ENCODE data around the gene SBF1.

The SBF1 gene

DNA sequence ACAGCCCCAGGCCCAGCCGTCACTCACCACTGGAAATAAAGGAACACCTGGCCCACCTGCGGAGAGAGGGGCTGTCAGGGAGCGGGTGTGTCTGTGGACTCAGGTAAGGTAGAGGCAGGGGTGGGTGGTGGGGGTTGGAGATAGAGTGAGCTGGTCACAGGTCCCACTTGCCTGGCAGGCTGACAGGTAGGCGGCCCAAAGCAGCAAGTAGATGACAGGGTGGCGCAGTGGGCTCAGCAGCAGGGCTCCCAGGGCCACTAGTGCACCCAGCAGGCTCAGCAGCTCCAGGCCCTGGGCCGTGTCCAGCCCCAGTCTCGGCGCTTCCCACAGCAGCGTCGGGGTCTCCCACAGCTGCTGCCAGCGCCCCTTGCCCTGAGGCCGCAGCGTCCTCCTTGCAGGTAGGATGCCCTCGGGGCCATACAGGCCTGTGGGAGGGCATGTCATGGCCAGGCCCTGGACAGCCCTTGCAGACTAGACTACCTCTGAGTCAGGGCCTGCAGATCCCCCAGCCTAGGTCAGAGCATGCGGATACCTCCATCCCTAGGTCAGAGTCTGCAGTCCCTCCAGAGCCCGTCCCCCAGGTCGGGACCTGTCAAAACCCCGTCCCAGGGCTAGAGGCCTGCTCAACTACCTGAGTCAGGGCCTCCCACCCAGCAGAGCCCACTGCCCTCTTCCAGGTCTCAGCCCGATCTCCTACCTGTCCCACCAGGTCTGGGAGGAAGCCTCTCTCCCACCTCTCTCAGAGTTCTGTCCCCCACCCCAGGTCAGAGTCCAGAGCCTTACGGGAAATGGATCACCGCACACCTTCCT lies 32.0 kb upstream of the SBF1 start:
- H3K27ac ChIP-seq, result peak overlapping the region in 20 of 21 experiments; percentile 73 to 95 (median 88)
- peak overlapping the region; percentile 56 to 98 (median 87) for H3K4me3 ChIP-seq

DNA sequence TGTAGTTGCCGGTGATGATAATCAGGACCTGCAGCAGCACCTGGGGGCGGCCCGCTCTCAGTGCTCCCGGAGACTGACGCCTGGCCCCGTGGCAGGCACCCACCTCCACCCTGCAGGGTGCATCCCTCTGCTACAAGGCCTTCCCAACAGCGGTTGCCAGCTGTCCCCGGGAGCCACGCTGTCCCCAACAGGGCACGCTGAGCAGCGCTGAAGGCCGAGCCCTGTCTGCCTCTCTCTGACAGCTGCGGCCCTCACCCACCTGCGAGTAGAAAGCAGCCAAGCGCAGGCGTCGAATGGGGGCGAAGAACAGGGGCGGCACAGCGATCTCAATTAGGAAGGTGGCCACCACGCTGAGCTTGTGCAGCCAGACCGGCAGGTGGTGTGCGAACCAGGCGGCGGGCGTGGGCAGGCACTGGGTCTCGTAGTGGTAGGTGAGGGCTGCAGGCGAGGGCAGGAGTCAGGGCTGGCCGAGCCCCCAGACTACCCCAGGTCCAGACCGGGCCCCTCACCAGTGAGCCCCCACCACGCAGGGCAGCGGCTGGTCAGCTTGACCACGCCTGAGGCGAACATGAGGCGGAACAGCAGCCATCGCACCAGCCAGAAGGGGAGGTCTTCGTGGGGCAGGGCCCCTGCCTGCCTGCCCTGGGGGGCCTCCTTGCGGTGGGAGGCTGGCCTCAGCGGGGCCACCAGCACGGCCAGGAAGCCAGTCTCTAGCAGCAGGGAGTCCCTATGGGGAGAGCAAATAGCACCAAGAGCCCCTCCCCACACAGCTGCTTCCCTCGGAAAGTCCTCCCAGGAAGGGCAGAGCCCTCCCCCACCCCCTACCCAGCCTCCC lies 31.2 kb upstream of the SBF1 start:
- H3K4me3 ChIP-seq, result peak overlapping the region in 6 of 7 experiments; percentile 77 to 98 (median 87)

DNA sequence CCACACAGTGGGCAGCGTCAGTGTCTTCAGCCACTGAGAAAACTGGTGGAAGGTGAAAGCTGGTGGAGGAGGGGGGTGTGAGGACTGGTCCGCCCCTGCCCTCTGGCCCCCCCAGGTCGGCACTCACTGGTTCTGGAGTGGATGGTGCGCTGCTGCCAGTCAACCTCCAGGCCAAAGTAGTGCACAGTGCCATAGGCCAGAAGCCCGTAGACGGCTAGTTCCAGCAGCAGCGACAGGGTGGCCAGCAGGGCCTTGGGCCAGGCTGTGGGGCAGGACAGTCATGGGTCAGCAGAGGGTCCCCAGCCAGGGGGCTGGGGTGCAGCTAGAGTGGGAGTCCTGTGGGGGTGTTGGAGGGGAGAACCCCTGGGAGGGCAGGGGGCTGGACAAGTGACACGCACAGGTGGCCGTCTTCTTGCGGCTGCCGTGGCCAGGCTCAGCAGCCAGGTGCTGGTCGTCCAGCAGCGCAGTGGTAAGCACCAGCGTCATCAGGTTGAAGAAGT lies 30.5 kb upstream of the SBF1 start:
- Histone ChIP-seq H3K4me3 (no peak overlapping the region), H3K27ac (peak overlapping the region in 1 of 21 experiments; percentile 34)

More for the DNA sequence above, 31.2 kb upstream of the SBF1 start:
- H3K27ac ChIP-seq, result peak overlapping the region in 13 of 21 experiments; percentile 38 to 95 (median 90)

DNA sequence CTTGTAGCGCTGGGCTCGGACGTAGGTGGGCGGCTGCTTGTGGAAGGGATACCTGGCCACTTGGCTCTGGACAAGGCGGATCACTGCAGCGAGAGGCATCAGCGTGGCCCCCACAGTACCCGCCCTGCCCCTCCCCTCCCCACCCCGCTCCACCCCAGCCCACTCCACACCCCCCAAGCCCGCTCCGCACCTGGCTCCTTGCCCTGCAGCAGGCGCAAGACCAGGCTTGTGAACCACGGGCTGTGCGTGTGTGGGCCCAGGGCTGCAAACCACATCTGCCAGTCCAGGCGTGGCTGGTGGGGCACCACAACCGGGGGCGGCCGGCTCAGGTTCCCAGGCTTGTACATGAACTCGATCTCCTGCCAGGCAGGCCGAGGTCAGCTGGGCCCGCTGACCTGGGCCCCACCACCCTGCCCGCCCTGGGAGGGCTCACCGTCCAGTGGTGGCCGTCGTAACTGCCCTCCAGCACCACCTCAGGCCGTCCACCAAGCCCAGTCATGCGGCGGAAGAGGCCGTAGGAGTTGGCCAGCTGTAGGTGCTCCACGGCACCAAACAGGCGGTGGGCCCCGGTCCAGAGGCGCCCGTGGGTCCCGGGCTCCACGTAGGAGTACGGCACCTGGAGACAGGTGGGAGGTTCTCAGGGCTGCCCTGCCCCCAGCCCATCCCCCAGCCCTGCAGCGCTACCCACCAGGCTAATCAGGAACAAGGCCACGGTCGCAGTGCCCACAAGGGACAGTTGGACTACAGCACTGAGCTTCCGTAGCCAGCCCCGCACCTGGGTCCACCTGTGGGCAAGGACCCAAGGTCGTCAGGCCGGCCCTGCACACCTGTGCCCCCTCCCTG lies 29.8 kb upstream of the SBF1 start:
- no peak overlapping the region for H3K4me3 ChIP-seq
- H3K27ac ChIP-seq, result peak overlapping the region in 2 of 21 experiments; percentile 34 to 39

DNA sequence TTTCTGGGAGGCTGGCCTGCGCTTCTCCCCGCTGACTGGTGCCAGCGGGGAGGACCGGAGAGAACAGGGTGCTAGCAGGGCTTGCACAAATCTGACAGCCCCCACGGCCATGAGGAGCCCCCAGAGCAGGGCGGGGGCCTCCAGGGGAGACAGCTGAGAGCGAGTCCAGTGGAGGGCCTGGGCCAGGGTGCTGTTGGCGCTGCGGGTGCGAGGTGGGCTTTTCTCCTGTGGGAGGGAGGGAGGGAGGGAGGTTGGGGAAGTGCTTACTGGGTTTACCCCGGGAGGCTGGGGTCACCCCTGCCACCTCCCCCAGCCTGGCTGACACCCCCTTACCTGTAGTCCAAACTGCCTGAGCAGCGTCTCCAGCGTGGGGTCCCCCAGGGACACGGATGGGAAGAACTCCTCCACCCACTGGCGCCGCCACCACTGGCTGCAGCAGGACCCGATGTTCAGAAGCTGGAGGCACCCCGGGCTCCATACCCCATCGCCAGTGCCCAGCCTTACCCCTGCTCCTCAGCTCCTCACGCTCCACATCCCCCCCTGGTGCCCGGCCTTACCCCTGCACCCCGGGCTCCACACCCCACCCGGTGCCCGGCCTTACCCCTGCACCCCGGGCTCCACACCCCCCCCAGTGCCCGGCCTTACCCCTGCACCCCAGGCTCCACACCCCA lies 28.8 kb upstream of the SBF1 start:
- H3K27ac ChIP-seq, result no peak overlapping the region

DNA sequence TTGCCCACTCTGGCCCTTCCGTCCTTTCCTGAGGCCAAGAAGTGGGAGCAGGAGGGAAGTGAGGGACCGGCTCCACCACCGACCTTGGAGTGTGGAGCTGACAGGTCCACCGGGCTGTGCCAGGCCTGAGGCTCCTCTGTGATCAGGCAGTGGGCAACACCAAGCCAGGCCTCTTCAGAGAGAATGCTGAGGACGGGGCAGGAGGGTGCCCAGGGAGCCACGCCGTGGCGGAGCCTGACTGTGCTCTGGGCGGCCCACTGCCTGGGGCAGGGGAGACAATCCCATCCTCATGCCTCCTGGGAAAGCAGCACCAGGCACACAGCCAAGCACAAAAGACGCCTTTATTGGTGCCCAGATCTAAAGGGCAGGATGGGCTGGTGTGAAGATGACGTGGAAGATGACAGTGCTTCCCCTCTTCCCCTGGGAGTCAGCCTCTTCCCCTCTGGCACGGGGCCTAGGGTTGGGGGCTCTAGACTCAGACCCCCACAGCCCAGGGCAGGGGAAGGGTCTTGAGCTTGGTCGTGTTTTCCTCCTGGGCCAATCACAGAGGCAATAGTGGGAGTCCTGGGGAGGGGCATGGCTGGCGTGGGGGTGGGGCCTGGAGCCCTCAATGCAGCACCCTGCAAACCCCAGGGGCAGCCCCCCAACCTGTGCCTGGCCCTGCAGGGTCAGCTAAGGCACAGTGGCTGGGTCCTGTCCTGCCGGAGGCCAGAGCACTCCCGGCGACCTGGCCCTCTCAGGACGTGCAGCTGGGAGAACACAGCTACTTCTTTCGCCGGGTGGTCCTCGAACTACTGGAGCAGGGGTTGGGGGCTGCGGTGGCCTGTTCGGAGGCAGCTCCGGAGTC lies 28.0 kb upstream of the SBF1 start:
- no peak overlapping the region for H3K27ac ChIP-seq

More for the DNA sequence above, 28.8 kb upstream of the SBF1 start:
- H3K4me3 ChIP-seq, result no peak overlapping the region

DNA sequence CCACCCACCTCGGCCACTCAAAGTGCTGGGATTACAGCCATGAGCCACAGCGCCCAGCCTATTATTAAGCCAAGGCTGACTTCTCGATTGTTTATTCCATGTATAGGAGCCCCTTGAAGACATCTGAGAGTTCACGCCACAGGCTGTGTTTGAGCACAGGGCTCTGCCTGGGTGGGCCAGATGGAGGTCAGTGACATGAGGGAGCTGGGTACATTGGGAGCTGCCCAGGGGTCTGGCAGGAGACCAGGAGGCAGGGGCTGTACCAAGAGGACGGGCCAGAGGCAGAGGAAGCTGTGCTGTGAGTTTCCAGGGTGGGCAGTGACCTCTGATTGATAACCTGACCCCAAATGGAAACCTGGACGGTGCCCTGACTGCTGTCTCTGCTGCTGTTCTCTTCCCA lies 27.3 kb upstream of the SBF1 start:
- Histone ChIP-seq H3K27ac (no peak overlapping the region), H3K4me3 (no peak overlapping the region)

More for the DNA sequence above, 28.0 kb upstream of the SBF1 start:
- no peak overlapping the region for H3K4me3 ChIP-seq

DNA sequence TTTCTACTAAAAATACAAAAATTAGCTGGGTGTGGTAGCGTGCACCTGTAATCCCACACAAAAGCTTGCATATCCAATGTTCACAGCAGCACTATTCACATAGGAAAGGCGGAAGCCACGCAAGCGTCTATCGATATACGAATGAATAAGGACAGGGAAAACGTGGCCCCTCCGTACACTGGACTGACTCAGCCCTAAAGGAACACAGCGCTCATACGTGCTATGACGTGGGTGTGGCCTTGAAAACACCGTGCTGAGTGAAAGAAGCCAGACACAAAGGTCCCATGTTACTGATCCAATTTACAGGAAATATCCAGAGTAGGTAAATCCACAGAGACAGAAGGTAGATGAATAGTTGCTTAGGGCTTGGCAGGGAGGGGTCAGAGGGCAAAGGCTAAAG lies 25.6 kb upstream of the SBF1 start:
- H3K27ac ChIP-seq, result no peak overlapping the region

DNA sequence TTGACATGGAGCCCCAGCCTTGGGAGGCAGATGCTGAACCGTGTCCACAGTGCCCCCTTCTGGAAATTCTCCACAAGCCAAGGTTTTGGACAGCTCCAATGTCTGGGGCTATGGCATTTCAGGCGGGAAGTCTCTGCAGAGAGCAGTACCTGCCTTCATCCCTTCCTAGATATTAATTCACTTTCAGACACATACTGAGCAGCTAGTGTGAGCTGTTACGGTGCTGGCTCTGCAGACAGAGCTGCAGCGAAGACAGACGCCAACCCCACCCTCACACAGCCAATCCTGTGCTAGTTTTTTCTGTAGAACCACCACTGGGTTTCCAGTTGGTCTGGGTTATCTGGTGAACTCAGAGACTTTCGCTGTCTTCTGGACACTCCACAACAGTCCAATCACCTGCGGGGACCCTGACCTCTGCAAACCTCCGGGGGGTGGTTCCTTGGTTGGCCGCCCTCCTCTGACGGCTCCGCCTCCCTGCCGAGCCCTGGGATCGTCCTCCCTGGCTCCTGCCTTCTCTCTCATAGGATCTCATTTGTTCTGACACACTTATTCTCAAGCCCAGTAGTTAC lies 23.6 kb upstream of the SBF1 start:
- Histone ChIP-seq H3K27ac (no peak overlapping the region), H3K4me3 (no peak overlapping the region)

More for the DNA sequence above, 25.6 kb upstream of the SBF1 start:
- no peak overlapping the region for H3K4me3 ChIP-seq

DNA sequence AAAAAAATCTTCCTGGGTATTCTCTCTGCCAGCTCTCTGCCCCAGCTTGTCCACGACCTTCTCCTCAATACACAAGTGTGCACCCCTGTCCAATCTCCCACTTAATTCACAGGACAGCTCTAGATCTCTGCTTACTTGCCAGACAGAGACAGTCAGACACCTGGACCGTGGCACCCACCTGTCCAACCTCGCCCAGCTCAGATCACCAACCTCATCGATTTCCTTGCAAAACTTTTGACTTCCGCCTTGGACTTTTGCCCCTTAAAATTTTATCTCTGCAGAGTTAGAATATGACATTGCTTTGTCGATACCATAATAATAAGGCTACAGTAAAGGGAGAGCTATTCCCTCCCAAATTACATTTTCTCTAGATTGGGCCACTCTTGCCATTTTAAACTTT lies 22.3 kb upstream of the SBF1 start:
- Histone ChIP-seq H3K4me3 (no peak overlapping the region), H3K27ac (no peak overlapping the region)

DNA sequence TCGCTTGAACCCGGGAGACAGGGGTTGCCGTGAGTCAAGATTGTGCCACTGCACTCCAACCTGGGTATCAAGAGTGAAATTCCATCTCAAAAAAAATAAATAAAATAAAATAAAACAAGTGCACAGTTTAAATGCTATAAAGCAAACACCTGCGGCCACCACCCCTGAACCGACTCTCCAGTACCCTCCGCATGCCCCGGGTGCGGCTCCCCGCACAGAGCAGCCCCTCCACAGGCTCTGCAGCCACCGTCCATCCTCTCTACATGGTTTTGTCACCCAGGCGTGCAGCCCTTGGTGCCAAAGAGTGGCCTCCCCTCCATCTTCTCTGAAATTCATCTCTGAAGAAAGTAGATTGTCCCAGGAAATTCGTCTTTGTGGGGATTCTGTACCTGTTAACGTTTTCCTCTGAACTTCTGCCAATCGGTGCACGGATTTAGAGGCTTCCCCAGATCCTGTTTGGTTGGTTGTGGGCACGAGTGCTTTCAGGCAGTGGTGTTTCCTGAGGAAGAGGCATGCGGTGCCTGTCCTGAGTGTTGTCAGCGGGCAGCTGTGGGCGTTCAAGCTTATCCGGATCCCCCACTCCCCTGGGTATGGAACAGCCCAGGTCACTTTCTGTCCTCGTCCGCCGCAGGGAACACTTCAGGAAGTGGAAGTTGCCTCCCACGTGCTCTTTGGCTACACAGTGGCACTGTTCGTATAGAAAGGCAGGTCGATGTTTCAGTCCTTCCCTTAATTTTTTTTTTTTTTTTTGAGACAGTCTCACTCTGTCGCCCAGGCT lies 15.9 kb upstream of the SBF1 start:
- Histone ChIP-seq H3K4me3 (no peak overlapping the region), H3K27ac (no peak overlapping the region)

DNA sequence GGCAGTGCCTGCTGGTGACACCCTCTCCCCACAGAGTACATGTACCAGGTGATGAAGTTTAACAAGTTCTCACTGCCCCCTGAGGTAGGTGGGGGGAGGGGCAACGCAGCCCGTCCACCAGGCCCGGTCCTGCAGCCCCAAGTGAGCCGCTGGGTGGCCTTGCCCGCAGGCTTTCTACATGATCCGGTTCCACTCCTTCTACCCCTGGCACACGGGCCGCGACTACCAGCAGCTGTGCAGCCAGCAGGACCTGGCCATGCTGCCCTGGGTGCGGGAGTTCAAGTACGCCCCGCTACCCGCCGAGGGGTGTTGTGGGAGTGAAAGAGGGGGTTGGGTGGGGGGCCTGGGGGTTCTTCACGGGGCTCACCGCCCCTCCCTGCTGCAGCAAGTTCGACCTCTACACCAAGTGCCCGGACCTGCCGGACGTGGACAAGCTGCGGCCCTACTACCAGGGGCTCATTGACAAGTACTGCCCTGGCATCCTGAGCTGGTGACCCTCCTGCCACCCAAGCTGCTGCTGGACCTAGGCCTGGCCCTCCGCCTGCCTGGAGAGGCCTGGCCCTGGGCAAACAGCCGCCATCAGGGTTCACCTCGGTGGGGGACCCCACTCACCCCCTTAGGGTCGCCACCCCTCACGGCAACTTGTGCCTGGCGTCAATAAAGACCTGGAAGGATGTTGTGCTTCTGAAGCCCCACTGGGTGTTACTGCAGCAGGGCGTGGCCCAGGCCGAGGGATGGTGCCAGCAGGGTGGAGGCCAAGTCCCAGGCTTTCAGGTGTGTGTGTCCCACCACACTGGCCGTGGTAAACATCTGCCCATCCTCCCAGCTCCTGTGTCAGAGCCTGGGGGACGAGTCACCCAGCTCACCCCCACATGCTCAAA lies 14.8 kb upstream of the SBF1 start:
- no peak overlapping the region for H3K27ac ChIP-seq
- no peak overlapping the region for H3K4me3 ChIP-seq

DNA sequence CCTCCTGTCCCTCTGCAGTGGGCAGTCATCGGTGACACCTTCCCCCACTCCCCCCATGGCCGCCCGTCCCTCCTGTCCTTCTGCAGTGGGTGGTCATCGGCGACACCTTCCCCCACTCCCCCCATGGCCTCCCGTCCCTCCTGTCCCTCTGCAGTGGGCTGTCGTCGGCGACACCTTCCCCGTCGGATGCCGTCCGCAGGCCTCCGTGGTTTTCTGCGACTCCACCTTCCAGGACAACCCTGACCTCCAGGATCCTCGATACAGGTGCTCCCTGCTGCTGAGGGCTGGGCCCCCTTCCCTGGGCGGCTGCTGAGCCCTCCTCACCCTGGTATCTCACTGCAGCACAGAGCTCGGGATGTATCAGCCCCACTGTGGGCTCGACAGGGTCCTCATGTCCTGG lies 14.1 kb upstream of the SBF1 start:
- Histone ChIP-seq H3K4me3 (no peak overlapping the region), H3K27ac (no peak overlapping the region)

DNA sequence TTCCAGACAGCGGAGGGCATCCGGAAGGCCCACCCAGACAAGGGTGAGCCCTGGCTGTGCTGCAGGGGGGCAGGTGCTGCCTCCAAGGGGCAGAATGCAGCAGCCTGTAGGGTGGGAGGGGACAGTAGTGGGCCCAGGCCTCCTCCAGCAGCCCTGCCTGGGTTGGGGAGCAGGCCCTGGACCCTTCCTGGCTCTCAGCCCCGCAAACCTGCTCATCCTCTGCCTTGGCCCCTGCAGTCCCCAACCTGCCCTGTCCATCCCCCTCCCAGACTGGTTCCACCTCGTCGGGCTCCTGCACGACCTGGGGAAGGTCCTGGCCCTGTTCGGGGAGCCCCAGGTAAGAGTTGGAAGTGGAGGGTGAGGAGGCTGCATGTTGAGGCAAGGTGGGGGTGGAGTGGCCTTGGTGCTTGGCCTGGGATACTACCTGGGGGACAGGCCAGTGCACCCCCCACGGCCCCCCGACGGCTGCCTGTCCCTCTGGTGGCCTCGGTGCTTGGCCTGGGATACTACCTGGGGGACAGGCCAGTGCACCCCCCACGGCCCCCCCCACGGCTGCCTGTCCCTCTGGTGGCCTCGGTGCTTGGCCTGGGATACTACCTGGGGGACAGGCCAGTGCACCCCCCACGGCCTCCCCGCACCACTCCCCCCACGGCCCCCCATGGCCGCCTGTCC lies 13.3 kb upstream of the SBF1 start:
- Histone ChIP-seq H3K27ac (no peak overlapping the region), H3K4me3 (no peak overlapping the region)

DNA sequence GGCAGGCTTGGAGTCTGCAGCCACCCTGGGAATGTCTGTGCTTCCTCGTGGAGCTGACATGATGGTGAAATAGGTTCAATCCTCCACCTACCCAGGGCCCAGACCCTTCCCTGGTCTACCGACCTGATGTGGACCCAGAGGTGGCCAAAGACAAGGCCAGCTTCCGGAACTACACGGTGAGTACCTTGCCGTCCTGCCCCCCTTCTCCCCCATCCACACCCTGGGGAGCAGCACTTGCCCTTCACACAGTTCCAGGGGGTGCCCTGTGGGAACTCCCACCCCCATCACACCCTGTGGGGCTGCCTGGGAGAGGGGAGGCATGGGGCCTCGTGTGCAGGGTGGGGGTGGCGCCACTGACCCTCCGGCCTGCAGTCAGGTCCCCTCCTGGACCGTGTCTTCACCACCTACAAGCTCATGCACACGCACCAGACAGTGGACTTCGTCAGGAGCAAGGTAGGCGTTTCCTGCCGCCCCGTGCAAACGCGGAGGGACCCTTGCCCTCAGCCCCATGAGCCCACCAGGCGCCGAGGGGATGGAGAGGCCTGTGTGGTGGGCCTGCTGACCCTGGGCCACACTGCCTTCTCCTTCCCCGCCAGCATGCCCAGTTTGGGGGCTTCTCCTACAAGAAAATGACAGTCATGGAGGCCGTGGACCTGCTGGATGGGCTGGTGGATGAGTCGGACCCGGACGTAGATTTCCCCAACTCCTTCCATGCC lies 12.6 kb upstream of the SBF1 start:
- Histone ChIP-seq H3K4me3 (no peak overlapping the region), H3K27ac (no peak overlapping the region)
